Left forelimb (tissue), 1 donor: Measurements from ENCODE around the gene CAPNS2.
"Not testable (repeated sequence)": the region's sequence is repeated elsewhere in the genome, so short reads cannot be mapped to it uniquely, and the experiment has no call there.

Experiments used
- DNase-seq: peaks from one replicate; pipeline ENCODE4 v3.0.0-alpha.2; 2018; ENCODE audit warnings: low spot score

The CAPNS2 gene

GRCh38 chr16:55568207-55568606 lies 1.7 kb downstream of the CAPNS2 start:
- DNase-seq = no peak

- no peak for DNase-seq
These were observed 2.5 kb downstream of the CAPNS2 start for GRCh38 chr16:55569025-55569424.

- DNase-seq = no peak
These were observed 3.7 kb downstream of the CAPNS2 start for GRCh38 chr16:55570159-55570558.

- no peak for DNase-seq
These were observed 4.9 kb downstream of the CAPNS2 start for GRCh38 chr16:55571191-55571897.

GRCh38 chr16:55572439-55572838 lies 6.0 kb downstream of the CAPNS2 start:
- DNase-seq = no peak

GRCh38 chr16:55574811-55575210 lies 8.3 kb downstream of the CAPNS2 start:
- no peak for DNase-seq

GRCh38 chr16:55575496-55575895 lies 9.0 kb downstream of the CAPNS2 start:
- no peak for DNase-seq

GRCh38 chr16:55576384-55576783 lies 9.9 kb downstream of the CAPNS2 start:
- DNase-seq = peak; percentile 77

GRCh38 chr16:55577887-55578286 lies 11.4 kb downstream of the CAPNS2 start:
- DNase-seq = no peak

- no peak for DNase-seq
These were observed 19.1 kb downstream of the CAPNS2 start for GRCh38 chr16:55585631-55586030.

- no peak for DNase-seq
These were observed 22.3 kb downstream of the CAPNS2 start for GRCh38 chr16:55588799-55589198.

- no peak for DNase-seq
These were observed 25.8 kb downstream of the CAPNS2 start for GRCh38 chr16:55592306-55592705.

- DNase-seq = no peak
These were observed 31.4 kb downstream of the CAPNS2 start for GRCh38 chr16:55597928-55598327.

GRCh38 chr16:55605754-55606336 lies 39.4 kb downstream of the CAPNS2 start:
- DNase-seq = no peak

GRCh38 chr16:55613613-55614335 lies 47.3 kb downstream of the CAPNS2 start:
- no peak for DNase-seq

GRCh38 chr16:55615071-55615470 lies 48.6 kb downstream of the CAPNS2 start:
- no peak for DNase-seq

- DNase-seq = not testable (repeated sequence)
These were observed 49.2 kb downstream of the CAPNS2 start for GRCh38 chr16:55615670-55616069.
